Testis (tissue), 3 donors: Measurements from ENCODE around the gene AKAP12. TPM values are rescaled to one million over a fixed set of nuclear protein-coding genes. Genes with fewer than 3 reads are reported as not detected.
"Not testable (repeated sequence)": the region's sequence is repeated elsewhere in the genome, so short reads cannot be mapped to it uniquely, and the experiment has no call there.

ENCODE experiments used
- DNase-seq: peaks from one replicate; pipeline ENCODE4 v3.0.0-alpha.2; 2019
- H3K27ac ChIP-seq, 2 donors: fragments of 200-600 bp; sonication (generic); one replicate each; pipeline ENCODE4 v1.5.1; 2019
- H3K27me3 ChIP-seq: fragments of 200-600 bp; sonication (generic); one replicate; pipeline ENCODE4 v1.5.1; 2019
- H3K36me3 ChIP-seq: fragments of 200-600 bp; sonication (generic); one replicate; pipeline ENCODE4 v1.5.1; 2017; ENCODE audit warnings: low read depth; ENCODE audit errors: missing control alignments
- H3K4me1 ChIP-seq: fragments of 200-600 bp; sonication (generic); one replicate; pipeline ENCODE4 v1.5.1; 2019
- H3K4me3 ChIP-seq, 2 donors: fragments of 200-600 bp; sonication (generic); one replicate each; pipeline ENCODE4 v1.5.1; 2017 to 2019
- H3K9me3 ChIP-seq: fragments of 200-600 bp; sonication (generic); one replicate; pipeline ENCODE4 v1.5.1; 2017
- POLR2A ChIP-seq: fragments of 450-650 bp; IDR thresholded peaks from one replicate; pipeline ENCODE4 v1.6.1; 2017; ENCODE audit warnings: antibody characterized with exemption, mild to moderate bottlenecking, moderate library complexity
- WGBS, 2 donors: methylation state at CpG; one replicate each; pipeline ENCODE4 v1.1.5; 2018; 5-methylcytosine and 5-hydroxymethylcytosine counted together
- intact Hi-C: fragments of 100-400 bp; cut with DNase I; formaldehyde crosslinking; loops from one replicate; pipeline ENCODE4 v1.15.1; 2023; ENCODE audit warnings: low total_unique reads
- polyA plus RNA-seq: library from polyadenylated mRNA; stranded (reverse); fragments of 350-450 nt; fragmentation: Illumina TruSeq; extraction: RNeasy Lipid Tissue Mini Kit (QIAGEN cat#74804); gene quantifications from one replicate; pipeline ENCODE4 v1.2.3, GENCODE V29; 2014; ENCODE audit warnings: low read depth, low replicate concordance; ENCODE audit not compliant: insufficient read depth
- total RNA-seq, 2 donors: library from RNA; depleted of rRNA; stranded (reverse); fragments of >200 nt; gene quantifications; one replicate each; pipeline ENCODE4 v1.2.3, GENCODE V29; 2016
- TF ChIP-seq, protein P1 (sequence below), 3 experiments: fragments of 450-650 bp in 2 of 3; fragments of 200-600 bp in 1 of 3; sonication (generic) in 1 of 3; IDR thresholded peaks; one replicate each; pipeline ENCODE4 v1.5.1; 2016 to 2019; ENCODE audit warnings: antibody characterized with exemption in 3 of 3, mild to moderate bottlenecking in 2 of 3, moderate library complexity in 1 of 3

Gene AKAP12
- total and polyA plus RNA-seq, 3 donors from 2014 or later = 244 to 287 (median 280) TPM

DNA sequence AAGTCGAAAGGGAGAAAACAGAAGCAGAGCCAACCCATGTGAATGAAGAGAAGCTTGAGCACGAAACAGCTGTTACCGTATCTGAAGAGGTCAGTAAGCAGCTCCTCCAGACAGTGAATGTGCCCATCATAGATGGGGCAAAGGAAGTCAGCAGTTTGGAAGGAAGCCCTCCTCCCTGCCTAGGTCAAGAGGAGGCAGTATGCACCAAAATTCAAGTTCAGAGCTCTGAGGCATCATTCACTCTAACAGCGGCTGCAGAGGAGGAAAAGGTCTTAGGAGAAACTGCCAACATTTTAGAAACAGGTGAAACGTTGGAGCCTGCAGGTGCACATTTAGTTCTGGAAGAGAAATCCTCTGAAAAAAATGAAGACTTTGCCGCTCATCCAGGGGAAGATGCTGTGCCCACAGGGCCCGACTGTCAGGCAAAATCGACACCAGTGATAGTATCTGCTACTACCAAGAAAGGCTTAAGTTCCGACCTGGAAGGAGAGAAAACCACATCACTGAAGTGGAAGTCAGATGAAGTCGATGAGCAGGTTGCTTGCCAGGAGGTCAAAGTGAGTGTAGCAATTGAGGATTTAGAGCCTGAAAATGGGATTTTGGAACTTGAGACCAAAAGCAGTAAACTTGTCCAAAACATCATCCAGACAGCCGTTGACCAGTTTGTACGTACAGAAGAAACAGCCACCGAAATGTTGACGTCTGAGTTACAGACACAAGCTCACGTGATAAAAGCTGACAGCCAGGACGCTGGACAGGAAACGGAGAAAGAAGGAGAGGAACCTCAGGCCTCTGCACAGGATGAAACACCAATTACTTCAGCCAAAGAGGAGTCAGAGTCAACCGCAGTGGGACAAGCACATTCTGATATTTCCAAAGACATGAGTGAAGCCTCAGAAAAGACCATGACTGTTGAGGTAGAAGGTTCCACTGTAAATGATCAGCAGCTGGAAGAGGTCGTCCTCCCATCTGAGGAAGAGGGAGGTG is 112.9 kb downstream of the AKAP12 start:
- 89 to 90% methylated on average over 19 of the region's 19 CpGs for WGBS, 2 donors
- H3K4me3 ChIP-seq = no peak overlapping the region
- H3K27me3 ChIP-seq = no peaks in the 10 kb centered on the region
- TF ChIP-seq, protein P1, sequence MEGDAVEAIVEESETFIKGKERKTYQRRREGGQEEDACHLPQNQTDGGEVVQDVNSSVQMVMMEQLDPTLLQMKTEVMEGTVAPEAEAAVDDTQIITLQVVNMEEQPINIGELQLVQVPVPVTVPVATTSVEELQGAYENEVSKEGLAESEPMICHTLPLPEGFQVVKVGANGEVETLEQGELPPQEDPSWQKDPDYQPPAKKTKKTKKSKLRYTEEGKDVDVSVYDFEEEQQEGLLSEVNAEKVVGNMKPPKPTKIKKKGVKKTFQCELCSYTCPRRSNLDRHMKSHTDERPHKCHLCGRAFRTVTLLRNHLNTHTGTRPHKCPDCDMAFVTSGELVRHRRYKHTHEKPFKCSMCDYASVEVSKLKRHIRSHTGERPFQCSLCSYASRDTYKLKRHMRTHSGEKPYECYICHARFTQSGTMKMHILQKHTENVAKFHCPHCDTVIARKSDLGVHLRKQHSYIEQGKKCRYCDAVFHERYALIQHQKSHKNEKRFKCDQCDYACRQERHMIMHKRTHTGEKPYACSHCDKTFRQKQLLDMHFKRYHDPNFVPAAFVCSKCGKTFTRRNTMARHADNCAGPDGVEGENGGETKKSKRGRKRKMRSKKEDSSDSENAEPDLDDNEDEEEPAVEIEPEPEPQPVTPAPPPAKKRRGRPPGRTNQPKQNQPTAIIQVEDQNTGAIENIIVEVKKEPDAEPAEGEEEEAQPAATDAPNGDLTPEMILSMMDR (IDR thresholded peaks at IDR 0.05) = no peak
- no peak for TF ChIP-seq POLR2A
- no peaks in the 10 kb centered on the region for H3K36me3 ChIP-seq
- intact Hi-C loops = no loop called here
- DNase-seq = no peak
- no peak overlapping the region for H3K27ac ChIP-seq
- H3K4me1 ChIP-seq = no peaks in the 10 kb centered on the region
- H3K9me3 ChIP-seq = no peaks in the 10 kb centered on the region

DNA sequence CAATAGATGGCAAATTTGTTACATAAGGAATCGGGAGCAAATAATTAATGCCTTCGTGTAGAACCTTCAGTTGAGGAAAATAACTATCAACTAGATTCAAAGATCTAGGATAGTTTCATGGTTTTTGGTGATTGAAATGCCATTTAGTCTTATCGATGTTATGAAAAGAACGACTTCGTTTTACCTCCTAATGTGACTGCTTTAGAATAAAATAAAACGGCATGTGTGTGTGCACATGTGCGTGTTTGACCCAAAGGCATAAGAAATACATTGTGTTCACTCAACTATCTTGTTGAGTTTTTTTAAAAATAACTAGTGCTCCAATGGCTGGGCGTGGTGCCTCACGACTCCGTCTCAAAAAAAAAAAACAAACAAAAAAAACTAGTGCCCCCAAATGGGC is 114.0 kb downstream of the AKAP12 start:
- Histone ChIP-seq H3K36me3 (no peaks in the 10 kb centered on the region), H3K27me3 (no peaks in the 10 kb centered on the region), H3K4me3 (no peak overlapping the region), H3K9me3 (no peaks in the 10 kb centered on the region), H3K4me1 (no peaks in the 10 kb centered on the region), H3K27ac (no peak overlapping the region)
- intact Hi-C loops = no loop called here
- TF ChIP-seq, protein P1 (IDR thresholded peaks at IDR 0.05) = no peak
- no peak for TF ChIP-seq POLR2A
- DNase-seq = no peak
- 86 to 89% methylated on average over 10 of the region's 10 CpGs for WGBS, 2 donors

DNA sequence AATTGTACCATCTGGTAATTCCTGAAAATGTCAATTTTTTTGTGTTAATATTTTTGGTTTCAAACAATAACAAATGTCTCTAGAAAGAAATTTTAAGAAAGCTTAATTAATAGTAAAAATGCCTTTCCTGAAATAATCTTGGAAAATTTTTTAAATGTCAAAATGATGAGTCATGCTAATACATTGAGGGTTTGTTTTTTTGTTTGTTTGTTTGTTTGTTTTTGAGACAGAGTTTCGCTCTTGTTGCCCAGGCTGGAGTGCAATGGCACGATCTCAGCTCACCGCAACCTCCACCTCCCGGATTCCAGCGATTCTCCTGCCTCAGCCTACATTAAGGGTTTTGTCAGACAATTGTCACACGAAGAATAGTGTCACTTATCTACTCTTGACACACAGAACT is 117.2 kb downstream of the AKAP12 start:
- H3K27ac ChIP-seq, H3K4me1 ChIP-seq, H3K9me3 ChIP-seq, DNase-seq, H3K36me3 ChIP-seq, intact Hi-C loops, H3K27me3 ChIP-seq, H3K4me3 ChIP-seq: not testable (repeated sequence)
- WGBS, 2 donors = 78 to 86% methylated on average over 6 of the region's 6 CpGs

DNA sequence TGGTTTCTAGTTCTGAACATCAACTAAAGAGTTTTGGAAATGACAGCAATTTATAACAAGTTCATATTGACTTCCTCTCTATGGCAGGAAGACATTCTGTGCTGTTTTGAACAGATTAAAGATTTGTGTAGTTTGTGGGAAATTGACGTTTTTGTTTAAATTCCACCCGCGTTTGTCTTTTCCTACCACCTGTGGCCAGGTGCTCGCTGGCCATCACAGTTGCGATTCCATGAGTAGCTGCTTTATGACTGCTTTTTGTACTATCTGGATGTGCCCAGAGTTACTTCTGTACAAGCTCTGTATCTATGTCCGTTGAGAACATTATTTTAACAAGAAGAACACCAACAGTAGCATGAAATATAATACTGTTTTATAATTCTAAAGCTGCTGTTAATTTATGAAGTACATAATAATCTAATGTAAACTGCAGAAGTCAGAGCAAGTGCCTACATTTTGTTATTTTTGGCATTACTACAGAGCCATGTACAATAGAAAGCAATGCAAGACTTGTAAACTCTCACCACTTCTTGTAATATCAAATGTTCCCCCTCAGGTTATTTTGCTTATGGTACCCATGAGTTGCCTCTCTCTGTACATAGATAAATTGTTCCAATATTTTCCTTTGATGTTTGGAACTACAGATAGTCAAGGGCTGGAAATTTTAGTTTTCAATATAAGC is 118.1 kb downstream of the AKAP12 start:
- Histone ChIP-seq H3K4me1 (no peaks in the 10 kb centered on the region), H3K4me3 (no peak overlapping the region), H3K36me3 (no peaks in the 10 kb centered on the region), H3K9me3 (no peaks in the 10 kb centered on the region), H3K27ac (no peak overlapping the region), H3K27me3 (no peaks in the 10 kb centered on the region)
- DNase-seq = no peak
- intact Hi-C loops = no loop called here
- WGBS, 2 donors = 82 to 87% methylated on average over 6 of the region's 6 CpGs
- TF ChIP-seq, protein P1 (IDR thresholded peaks at IDR 0.05) = no peak
- no peak for TF ChIP-seq POLR2A

DNA sequence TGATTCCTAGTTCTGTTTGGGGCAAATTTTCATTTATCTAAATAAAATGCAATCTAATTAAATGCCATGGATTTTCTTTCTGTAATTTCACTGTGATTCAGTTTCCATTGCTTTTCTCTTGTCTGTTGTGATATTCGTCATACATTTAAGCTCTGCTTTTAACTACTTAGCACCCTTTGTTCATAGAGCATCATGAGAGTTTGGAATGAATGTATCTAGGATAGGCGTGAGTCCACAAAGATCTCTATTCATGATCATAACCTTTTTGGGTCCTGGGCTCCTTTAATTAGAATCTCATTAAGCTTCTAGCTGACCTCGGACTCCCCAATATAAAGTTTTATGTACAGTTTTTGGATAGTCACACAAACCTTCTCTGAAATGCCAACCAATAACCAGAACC is 118.7 kb downstream of the AKAP12 start:
- H3K27me3 ChIP-seq = no peaks in the 10 kb centered on the region
- H3K9me3 ChIP-seq = no peaks in the 10 kb centered on the region
- H3K4me3 ChIP-seq = no peak overlapping the region
- H3K27ac ChIP-seq = no peak overlapping the region
- TF ChIP-seq, protein P1 (IDR thresholded peaks at IDR 0.05) = no peak
- no peak for TF ChIP-seq POLR2A
- DNase-seq = no peak
- no peaks in the 10 kb centered on the region for H3K4me1 ChIP-seq
- H3K36me3 ChIP-seq = no peaks in the 10 kb centered on the region
- intact Hi-C loops = no loop called here
- whole genome bisulfite sequencing, 2 donors = 90 to 92% methylated on average over 3 of the region's 3 CpGs
